GM13977 (cell line): Measurements from ENCODE around the gene MGLL.

Experiments used
- DNase-seq: peaks from one replicate; pipeline ENCODE4 v3.0.0; 2012; ENCODE audit warnings: low spot score
- in situ Hi-C: fragments of 300-500 bp; cut with MboI; formaldehyde crosslinking; loops from one replicate; pipeline ENCODE4 v1.12.0; 2022; ENCODE audit warnings: low sequenced_read_pairs, low pct_unique_long_range_greater_than_20kb, mixed read lengths, inconsistent platforms; ENCODE audit not compliant: unreplicated experiment
- TF ChIP-seq, protein P1 (sequence below): IDR thresholded peaks from 2 replicates; pipeline ENCODE4 v1.5.1; 2012; ENCODE audit warnings: mild to moderate bottlenecking, control low read depth; ENCODE audit not compliant: insufficient read depth; ENCODE audit errors: extremely low read depth, missing control alignments

Gene MGLL

GRCh38 chr3:127700406-127700805, 121.9 kb downstream of the MGLL start:
- TF ChIP-seq, protein P1, sequence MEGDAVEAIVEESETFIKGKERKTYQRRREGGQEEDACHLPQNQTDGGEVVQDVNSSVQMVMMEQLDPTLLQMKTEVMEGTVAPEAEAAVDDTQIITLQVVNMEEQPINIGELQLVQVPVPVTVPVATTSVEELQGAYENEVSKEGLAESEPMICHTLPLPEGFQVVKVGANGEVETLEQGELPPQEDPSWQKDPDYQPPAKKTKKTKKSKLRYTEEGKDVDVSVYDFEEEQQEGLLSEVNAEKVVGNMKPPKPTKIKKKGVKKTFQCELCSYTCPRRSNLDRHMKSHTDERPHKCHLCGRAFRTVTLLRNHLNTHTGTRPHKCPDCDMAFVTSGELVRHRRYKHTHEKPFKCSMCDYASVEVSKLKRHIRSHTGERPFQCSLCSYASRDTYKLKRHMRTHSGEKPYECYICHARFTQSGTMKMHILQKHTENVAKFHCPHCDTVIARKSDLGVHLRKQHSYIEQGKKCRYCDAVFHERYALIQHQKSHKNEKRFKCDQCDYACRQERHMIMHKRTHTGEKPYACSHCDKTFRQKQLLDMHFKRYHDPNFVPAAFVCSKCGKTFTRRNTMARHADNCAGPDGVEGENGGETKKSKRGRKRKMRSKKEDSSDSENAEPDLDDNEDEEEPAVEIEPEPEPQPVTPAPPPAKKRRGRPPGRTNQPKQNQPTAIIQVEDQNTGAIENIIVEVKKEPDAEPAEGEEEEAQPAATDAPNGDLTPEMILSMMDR, result no peak
- no peak for DNase-seq
- in situ Hi-C loops, result no loop called here

DNA sequence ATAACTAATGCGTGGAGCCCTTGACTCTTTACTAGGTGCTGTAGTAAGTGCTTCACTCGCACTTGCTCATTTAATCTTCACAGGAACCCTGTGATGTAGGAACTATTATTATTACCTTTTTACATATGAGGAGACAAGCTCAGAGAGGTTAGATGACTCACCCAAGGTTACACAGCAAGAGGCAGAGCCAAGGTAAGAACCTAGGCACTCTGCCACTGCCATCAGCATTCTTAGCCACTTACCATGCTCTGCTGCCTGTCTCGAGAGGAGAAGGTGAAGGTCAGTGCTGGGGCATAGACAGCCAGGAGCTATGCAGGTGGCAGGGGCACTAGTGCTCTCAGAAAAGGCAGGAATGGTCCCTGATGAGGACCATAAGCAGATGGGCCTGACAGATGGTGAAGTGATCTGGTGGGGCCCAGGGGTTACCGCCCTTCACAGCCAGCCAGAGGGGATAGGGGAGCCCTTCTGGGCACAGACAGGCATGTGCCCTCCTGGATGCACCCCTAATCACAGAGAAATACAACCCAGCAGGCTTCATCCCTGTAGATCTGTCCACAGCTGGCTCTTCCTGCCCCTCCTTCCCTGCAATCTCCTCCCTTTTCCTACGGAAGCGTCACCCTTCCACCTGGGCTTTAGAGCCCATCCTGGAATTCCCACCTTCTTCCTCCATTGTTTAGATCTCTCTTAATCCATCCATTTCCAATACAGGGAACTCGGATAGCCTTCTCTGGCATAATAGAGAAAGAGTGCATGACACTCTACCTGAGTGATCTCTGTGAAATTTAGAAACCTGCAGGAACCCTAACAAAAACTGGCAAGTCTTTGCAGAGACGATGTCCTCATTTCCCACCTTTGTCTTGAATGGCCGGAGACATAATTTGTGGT, 122.7 kb downstream of the MGLL start:
- DNase-seq, result no peak
- in situ Hi-C loops, result no loop called here
- TF ChIP-seq, protein P1, result no peak

GRCh38 chr3:127698691-127699415, 123.5 kb downstream of the MGLL start:
- TF ChIP-seq, protein P1, result no peak
- no peak for DNase-seq
- in situ Hi-C loops, result no loop called here

DNA sequence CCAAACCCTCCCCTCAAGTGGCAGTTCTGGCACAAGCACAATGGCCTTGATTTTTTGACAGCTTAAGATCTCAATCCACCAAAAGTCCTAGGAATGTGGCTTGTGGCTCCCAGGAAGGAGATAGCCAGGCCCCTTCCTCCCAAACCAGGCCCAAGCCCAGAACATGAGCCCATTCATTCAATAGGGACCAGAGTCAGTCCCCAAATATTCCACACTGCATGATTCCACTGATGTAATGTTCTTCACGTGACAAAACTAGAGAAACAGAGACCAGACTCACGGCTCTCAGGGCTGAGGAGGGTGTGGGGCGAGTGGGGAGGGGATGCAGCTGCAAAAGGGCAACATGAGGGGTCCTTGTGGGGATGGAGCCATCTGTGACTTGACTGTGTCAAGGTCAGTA, 124.0 kb downstream of the MGLL start:
- in situ Hi-C loops, result no loop called here
- TF ChIP-seq, protein P1, result no peak
- DNase-seq, result no peak

- in situ Hi-C loops, result no loop called here
- DNase-seq, result peak; percentile 74
- TF ChIP-seq, protein P1, result no peak
Measured at GRCh38 chr3:127697551-127698240, 124.6 kb downstream of the MGLL start.

DNA sequence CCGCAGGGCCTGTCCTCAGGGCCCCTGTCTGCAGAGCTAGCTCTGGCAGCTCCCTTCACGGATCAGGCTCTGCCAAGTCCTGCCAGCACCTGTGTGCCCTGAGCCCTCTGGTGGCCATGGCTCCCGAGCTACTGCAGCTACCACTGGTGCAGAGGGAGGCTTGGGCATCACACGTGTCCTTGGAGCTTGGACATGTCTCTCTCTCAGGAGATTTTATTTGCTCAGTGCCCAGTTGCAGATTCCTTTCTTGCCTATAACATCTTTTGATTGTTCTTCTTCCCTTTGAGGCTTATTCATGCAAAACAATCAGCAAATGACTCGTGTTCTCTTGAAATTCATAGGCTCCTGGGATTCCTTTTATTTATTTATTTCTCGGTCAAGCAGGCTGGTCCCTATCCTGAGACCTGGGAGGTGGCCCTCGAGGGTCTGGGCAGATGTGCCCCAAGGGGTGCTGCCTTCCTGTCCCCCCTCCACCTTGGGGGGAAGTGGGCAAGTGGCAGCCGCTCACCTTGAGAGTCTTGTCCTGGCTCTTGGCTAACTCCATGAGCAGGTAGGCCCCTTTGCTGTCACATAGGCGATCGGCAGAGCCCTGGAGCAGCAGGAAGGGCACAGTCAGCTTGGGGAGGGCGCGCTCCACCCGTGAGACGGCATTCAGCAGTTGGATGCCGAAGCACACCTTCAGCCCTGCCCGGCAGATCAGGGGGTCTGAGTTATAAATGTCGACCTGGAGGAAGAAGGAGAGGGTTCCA, 127.7 kb downstream of the MGLL start:
- in situ Hi-C loops, result no loop called here
- no peak for DNase-seq

More for the DNA sequence above, 127.7 kb downstream of the MGLL start:
- TF ChIP-seq, protein P1, result peak; percentile 36
